ENCODE measurements around the gene AGPAT3. TPM values are rescaled to one million over a fixed set of nuclear protein-coding genes. Genes with fewer than 3 reads are reported as not detected.

The AGPAT3 gene
- total and polyA plus RNA-seq, 10 of the 15 experiments (the other 5 are each of a cell fraction or from before 2014, with no cell fraction given): 1.2 to 110 (median 30.8) TPM

GRCh38 chr21:43854773-43855633 lies 10.0 kb upstream of the AGPAT3 start (continued):
- TF ChIP-seq ZBTB40 (IDR thresholded peaks at IDR 0.05; ENCODE audit: borderline replicate concordance) (no peak), MLLT1 (IDR thresholded peaks at IDR 0.05) (peak; percentile 32; the same call in 1 of the 2 replicates), MYB (IDR thresholded peaks at IDR 0.05; ENCODE audit: borderline replicate concordance, low read depth, low read length) (no peak), ZBTB11 (CRISPR knock-in tag; IDR thresholded peaks at IDR 0.05) (no peak), KLF5 (IDR thresholded peaks at IDR 0.05; ENCODE audit: partially characterized antibody) (no peak), ZSCAN29 (IDR thresholded peaks at IDR 0.05) (no peak), NFIC (IDR thresholded peaks at IDR 0.05; ENCODE audit: low read depth, low read length) (no peak), NR2C1 (IDR thresholded peaks at IDR 0.05) (no peak), SUPT20H (IDR thresholded peaks at IDR 0.05; ENCODE audit: borderline replicate concordance, control insufficient read depth, low read depth, low read length) (no peak), RUNX3 (IDR thresholded peaks at IDR 0.05; ENCODE audit: low read length) (peak; percentile 48), MYC (IDR thresholded peaks at IDR 0.05; ENCODE audit: insufficient read depth, insufficient read length, insufficient replicate concordance, low read length, severe bottlenecking) (no peak), YBX1 (IDR thresholded peaks at IDR 0.05) (no peak), PAX5 (IDR thresholded peaks at IDR 0.05; ENCODE audit: borderline replicate concordance, low read depth, low read length) (no peak), PAX8 (IDR thresholded peaks at IDR 0.05) (no peak), TCF12 (IDR thresholded peaks at IDR 0.05; ENCODE audit: low read depth, low read length) (peak; percentile 32; the same call in 1 of the 2 replicates), LARP7 (IDR thresholded peaks at IDR 0.05) (no peak), MXI1 (IDR thresholded peaks at IDR 0.05; ENCODE audit: low read depth, low read length) (no peak), POLR2AphosphoS2 (IDR thresholded peaks at IDR 0.05; ENCODE audit: low read depth, low read length) (no peak), ZNF274 (IDR thresholded peaks at IDR 0.05; ENCODE audit: insufficient read depth, insufficient read length) (no peak), HDAC2 (IDR thresholded peaks at IDR 0.05) (no peak), USF2 (IDR thresholded peaks at IDR 0.05; ENCODE audit: borderline replicate concordance, low read depth, low read length) (no peak)
